ENCODE data around the gene ZNF444.
"Not testable (repeated sequence)": the region's sequence is repeated elsewhere in the genome, so short reads cannot be mapped to it uniquely, and the experiment has no call there.

Gene ZNF444

DNA sequence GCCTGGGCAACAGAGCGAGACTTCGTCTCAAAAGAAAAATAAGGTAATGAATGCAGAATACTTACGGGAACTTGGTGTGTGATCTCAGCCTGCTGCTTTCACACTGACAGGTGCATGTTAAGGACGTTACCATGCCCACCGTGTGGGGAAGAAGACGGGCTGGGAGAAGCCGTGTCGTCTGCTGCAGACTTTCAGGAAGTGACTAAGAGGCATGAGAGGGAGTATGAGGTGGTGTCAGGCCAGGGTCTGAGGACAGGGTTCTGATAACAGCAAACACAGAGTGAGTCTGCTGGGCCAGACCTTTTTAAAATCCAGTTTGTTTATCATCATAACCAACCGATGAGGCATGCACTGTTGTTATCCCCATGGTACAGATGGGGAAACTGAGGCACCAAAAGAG, 21.2 kb downstream of the ZNF444 start:
- Histone ChIP-seq H3K4me3 (ENCODE audit: low read length) (no peak overlapping the region), H3K9me3 (ENCODE audit: insufficient read depth, low read depth, low read length) (no peaks in the 10 kb centered on the region), H3K36me3 (ENCODE audit: insufficient read depth, low read length) (peaks cover 20% of the 10 kb centered on the region), H3K27ac (ENCODE audit: low read depth, low read length) (no peak overlapping the region), H3K9ac (ENCODE audit: low read depth, low read length) (no peak overlapping the region), H3K4me1 (ENCODE audit: insufficient read depth, low read length) (no peaks in the 10 kb centered on the region), H3K27me3 (ENCODE audit: insufficient read depth, low read length) (no peaks in the 10 kb centered on the region)
- 88% methylated on average over 9 of the region's 9 CpGs for WGBS

GRCh38 chr19:56163097-56163496, 22.0 kb downstream of the ZNF444 start:
- no peak overlapping the region for H3K4me3 ChIP-seq (ENCODE audit: low read length)
- H3K4me1 ChIP-seq (ENCODE audit: insufficient read depth, low read length), result no peaks in the 10 kb centered on the region
- H3K27ac ChIP-seq (ENCODE audit: low read depth, low read length), result no peak overlapping the region
- no peak overlapping the region for H3K9ac ChIP-seq (ENCODE audit: low read depth, low read length)
- H3K36me3 ChIP-seq (ENCODE audit: insufficient read depth, low read length), result peaks cover 18% of the 10 kb centered on the region
- H3K9me3 ChIP-seq (ENCODE audit: insufficient read depth, low read depth, low read length), result no peaks in the 10 kb centered on the region
- no peaks in the 10 kb centered on the region for H3K27me3 ChIP-seq (ENCODE audit: insufficient read depth, low read length)
- WGBS, result 93% methylated on average over 13 of the region's 13 CpGs

- Histone ChIP-seq H3K27ac (ENCODE audit: low read depth, low read length) (no peak overlapping the region), H3K9me3 (ENCODE audit: insufficient read depth, low read depth, low read length) (no peaks in the 10 kb centered on the region), H3K27me3 (ENCODE audit: insufficient read depth, low read length) (no peaks in the 10 kb centered on the region), H3K4me3 (ENCODE audit: low read length) (no peak overlapping the region), H3K4me1 (ENCODE audit: insufficient read depth, low read length) (no peaks in the 10 kb centered on the region), H3K9ac (ENCODE audit: low read depth, low read length) (no peak overlapping the region), H3K36me3 (ENCODE audit: insufficient read depth, low read length) (no peaks in the 10 kb centered on the region)
- WGBS, result 51% methylated on average over 7 of the region's 7 CpGs
Measured at GRCh38 chr19:56167064-56167578, 26.0 kb downstream of the ZNF444 start.

DNA sequence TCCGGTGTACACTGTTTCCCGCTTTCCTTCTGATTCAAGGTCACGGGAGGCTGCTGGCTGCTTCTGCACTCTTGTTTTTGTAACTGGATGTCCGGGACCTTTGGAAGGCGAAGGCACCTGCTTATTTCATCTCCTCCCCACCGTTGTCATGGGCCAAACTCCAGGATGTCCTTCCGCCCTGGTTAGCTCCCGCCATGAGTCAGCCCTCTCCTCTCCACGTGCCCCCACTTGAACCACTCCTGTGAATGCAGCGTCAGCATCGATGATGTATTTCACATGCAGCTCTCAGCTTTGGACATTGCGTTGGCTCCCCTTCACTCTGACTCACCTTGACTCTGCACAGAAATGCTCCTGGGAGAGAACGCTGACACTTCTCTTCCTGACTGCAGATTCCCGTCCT, 29.2 kb downstream of the ZNF444 start:
- WGBS, result 83% methylated on average over 14 of the region's 14 CpGs
- H3K4me3 ChIP-seq (ENCODE audit: low read length), result no peak overlapping the region
- H3K4me1 ChIP-seq (ENCODE audit: insufficient read depth, low read length), result no peaks in the 10 kb centered on the region
- H3K27ac ChIP-seq (ENCODE audit: low read depth, low read length), result no peak overlapping the region
- no peak overlapping the region for H3K9ac ChIP-seq (ENCODE audit: low read depth, low read length)
- H3K36me3 ChIP-seq (ENCODE audit: insufficient read depth, low read length), result no peaks in the 10 kb centered on the region
- H3K9me3 ChIP-seq (ENCODE audit: insufficient read depth, low read depth, low read length), result no peaks in the 10 kb centered on the region
- no peaks in the 10 kb centered on the region for H3K27me3 ChIP-seq (ENCODE audit: insufficient read depth, low read length)

- whole genome bisulfite sequencing, result 23% methylated on average over 5 of the region's 9 CpGs
- Histone ChIP-seq H3K9ac (ENCODE audit: low read depth, low read length) (no peak overlapping the region), H3K4me1 (ENCODE audit: insufficient read depth, low read length) (peaks cover 5% of the 10 kb centered on the region; the same call in 1 of the 2 replicates), H3K4me3 (ENCODE audit: low read length) (no peak overlapping the region), H3K27ac (ENCODE audit: low read depth, low read length) (no peak overlapping the region), H3K9me3 (ENCODE audit: insufficient read depth, low read depth, low read length) (no peaks in the 10 kb centered on the region), H3K36me3 (ENCODE audit: insufficient read depth, low read length) (no peaks in the 10 kb centered on the region), H3K27me3 (ENCODE audit: insufficient read depth, low read length) (0 out of 2 replicates have a peak, but pooled peaks cover 3% of the 10 kb centered on the region)
Measured at GRCh38 chr19:56174086-56174485, 33.0 kb downstream of the ZNF444 start.

DNA sequence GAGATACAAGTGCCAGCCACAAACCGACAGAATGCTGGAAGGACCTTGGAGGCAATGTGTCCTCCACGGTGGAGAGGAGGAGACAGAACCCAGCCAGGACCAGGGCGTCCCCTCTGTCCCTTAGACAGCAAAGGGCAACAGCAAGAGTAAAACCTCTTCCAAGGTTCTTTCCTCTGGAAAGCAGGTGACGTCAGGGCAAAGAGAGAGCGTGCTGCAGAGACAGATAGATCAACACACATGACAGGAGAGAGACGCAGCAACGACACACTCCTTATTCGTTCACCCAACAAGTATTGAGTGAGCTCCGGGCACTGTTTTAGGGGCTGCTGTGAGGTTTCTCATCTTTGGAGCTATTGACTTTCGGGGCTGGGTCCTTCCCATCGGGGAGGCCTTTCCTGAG, 33.5 kb downstream of the ZNF444 start:
- H3K36me3 ChIP-seq (ENCODE audit: insufficient read depth, low read length), result no peaks in the 10 kb centered on the region
- H3K27ac ChIP-seq (ENCODE audit: low read depth, low read length), result no peak overlapping the region
- H3K4me3 ChIP-seq (ENCODE audit: low read length), result no peak overlapping the region
- H3K9ac ChIP-seq (ENCODE audit: low read depth, low read length), result no peak overlapping the region
- H3K9me3 ChIP-seq (ENCODE audit: insufficient read depth, low read depth, low read length), result no peaks in the 10 kb centered on the region
- H3K27me3 ChIP-seq (ENCODE audit: insufficient read depth, low read length), result 0 out of 2 replicates have a peak, but pooled peaks cover 3% of the 10 kb centered on the region
- 60% methylated on average over 11 of the region's 11 CpGs for WGBS
- H3K4me1 ChIP-seq (ENCODE audit: insufficient read depth, low read length), result peaks cover 5% of the 10 kb centered on the region; the same call in 1 of the 2 replicates

- WGBS, result 52% methylated on average over 15 of the region's 15 CpGs
- not testable (repeated sequence) for H3K27me3 ChIP-seq (ENCODE audit: insufficient read depth, low read length); H3K36me3 ChIP-seq (ENCODE audit: insufficient read depth, low read length); H3K4me1 ChIP-seq (ENCODE audit: insufficient read depth, low read length); H3K4me3 ChIP-seq (ENCODE audit: low read length); H3K9ac ChIP-seq (ENCODE audit: low read depth, low read length); H3K9me3 ChIP-seq (ENCODE audit: insufficient read depth, low read depth, low read length); H3K27ac ChIP-seq (ENCODE audit: low read depth, low read length)
Measured at GRCh38 chr19:56175861-56176307, 34.8 kb downstream of the ZNF444 start, which contains the start of gene GALP. Gene GALP, plus strand, starts transcription at chr19:56176008. Its CDS starts 1,101 bp downstream, at chr19:56177109.

- not testable (repeated sequence) for H3K4me1 ChIP-seq (ENCODE audit: insufficient read depth, low read length); H3K9me3 ChIP-seq (ENCODE audit: insufficient read depth, low read depth, low read length); H3K4me3 ChIP-seq (ENCODE audit: low read length); H3K9ac ChIP-seq (ENCODE audit: low read depth, low read length); H3K27ac ChIP-seq (ENCODE audit: low read depth, low read length); H3K36me3 ChIP-seq (ENCODE audit: insufficient read depth, low read length); H3K27me3 ChIP-seq (ENCODE audit: insufficient read depth, low read length)
- WGBS, result 85% methylated on average over 10 of the region's 11 CpGs
Measured at GRCh38 chr19:56176310-56176709, 35.2 kb downstream of the ZNF444 start.

GRCh38 chr19:56176881-56177280, 35.8 kb downstream of the ZNF444 start:
- H3K27me3 ChIP-seq (ENCODE audit: insufficient read depth, low read length), result peaks cover 3% of the 10 kb centered on the region; the same call in 1 of the 2 replicates
- no peak overlapping the region for H3K9ac ChIP-seq (ENCODE audit: low read depth, low read length)
- no peaks in the 10 kb centered on the region for H3K9me3 ChIP-seq (ENCODE audit: insufficient read depth, low read depth, low read length)
- no peaks in the 10 kb centered on the region for H3K36me3 ChIP-seq (ENCODE audit: insufficient read depth, low read length)
- H3K27ac ChIP-seq (ENCODE audit: low read depth, low read length), result no peak overlapping the region
- no peak overlapping the region for H3K4me3 ChIP-seq (ENCODE audit: low read length)
- H3K4me1 ChIP-seq (ENCODE audit: insufficient read depth, low read length), result peaks cover 5% of the 10 kb centered on the region; the same call in 1 of the 2 replicates
- WGBS, result 84% methylated on average over 18 of the region's 18 CpGs

DNA sequence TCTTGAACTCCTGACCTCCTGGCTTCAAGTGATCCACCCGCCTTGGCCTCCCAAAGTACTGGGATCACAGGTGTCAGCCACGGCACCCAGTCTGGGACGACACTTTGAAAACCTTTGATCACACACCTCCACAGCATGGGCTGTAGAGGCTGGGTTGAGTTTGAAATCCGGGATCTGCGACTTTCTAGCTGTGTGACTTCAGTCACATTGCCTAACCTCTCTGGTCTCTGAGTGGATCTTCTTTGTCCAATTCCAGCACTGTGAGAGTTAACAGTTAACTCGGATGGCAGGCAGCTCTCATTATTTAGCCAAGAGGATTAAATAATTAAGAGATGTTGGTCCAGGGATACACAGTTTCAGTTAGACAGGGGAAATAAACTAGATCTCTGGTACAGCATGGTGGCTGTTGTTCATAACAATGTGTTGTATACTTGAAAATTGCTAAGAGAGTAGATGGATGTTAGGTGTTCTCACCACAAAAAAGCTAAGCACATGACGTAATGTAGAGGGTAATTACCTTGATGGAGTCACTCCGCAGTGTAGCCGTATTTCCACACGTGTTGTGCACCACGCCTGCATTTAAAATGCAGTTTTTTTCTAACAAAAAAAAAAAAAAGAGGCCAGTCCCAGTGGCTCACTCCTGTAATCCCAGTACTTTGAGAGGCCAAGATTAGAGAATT, 36.6 kb downstream of the ZNF444 start:
- WGBS, result 67% methylated on average over 10 of the region's 11 CpGs
- Histone ChIP-seq H3K9me3 (ENCODE audit: insufficient read depth, low read depth, low read length) (no peaks in the 10 kb centered on the region), H3K27me3 (ENCODE audit: insufficient read depth, low read length) (peaks cover 3% of the 10 kb centered on the region; the same call in 1 of the 2 replicates)

GRCh38 chr19:56189785-56190184, 48.7 kb downstream of the ZNF444 start:
- H3K27ac ChIP-seq (ENCODE audit: low read depth, low read length), result no peak overlapping the region
- H3K4me3 ChIP-seq (ENCODE audit: low read length), result no peak overlapping the region
- 81% methylated on average over 17 of the region's 17 CpGs for WGBS
- H3K36me3 ChIP-seq (ENCODE audit: insufficient read depth, low read length), result no peaks in the 10 kb centered on the region
- no peaks in the 10 kb centered on the region for H3K27me3 ChIP-seq (ENCODE audit: insufficient read depth, low read length)
- H3K9me3 ChIP-seq (ENCODE audit: insufficient read depth, low read depth, low read length), result no peaks in the 10 kb centered on the region
- H3K4me1 ChIP-seq (ENCODE audit: insufficient read depth, low read length), result no peaks in the 10 kb centered on the region
- no peak overlapping the region for H3K9ac ChIP-seq (ENCODE audit: low read depth, low read length)

More for the DNA sequence above, 36.6 kb downstream of the ZNF444 start:
- Histone ChIP-seq H3K4me1 (ENCODE audit: insufficient read depth, low read length) (peaks cover 5% of the 10 kb centered on the region; the same call in 1 of the 2 replicates), H3K27ac (ENCODE audit: low read depth, low read length) (no peak overlapping the region), H3K4me3 (ENCODE audit: low read length) (no peak overlapping the region), H3K36me3 (ENCODE audit: insufficient read depth, low read length) (no peaks in the 10 kb centered on the region), H3K9ac (ENCODE audit: low read depth, low read length) (no peak overlapping the region)
